Superior temporal gyrus (tissue), 1 donor: Measurements from ENCODE around the gene MTX1.

Source experiments
- DNase-seq: peaks from one replicate; pipeline ENCODE4 v3.0.0-alpha.2; 2016; ENCODE audit errors: extremely low spot score

Gene MTX1

DNA sequence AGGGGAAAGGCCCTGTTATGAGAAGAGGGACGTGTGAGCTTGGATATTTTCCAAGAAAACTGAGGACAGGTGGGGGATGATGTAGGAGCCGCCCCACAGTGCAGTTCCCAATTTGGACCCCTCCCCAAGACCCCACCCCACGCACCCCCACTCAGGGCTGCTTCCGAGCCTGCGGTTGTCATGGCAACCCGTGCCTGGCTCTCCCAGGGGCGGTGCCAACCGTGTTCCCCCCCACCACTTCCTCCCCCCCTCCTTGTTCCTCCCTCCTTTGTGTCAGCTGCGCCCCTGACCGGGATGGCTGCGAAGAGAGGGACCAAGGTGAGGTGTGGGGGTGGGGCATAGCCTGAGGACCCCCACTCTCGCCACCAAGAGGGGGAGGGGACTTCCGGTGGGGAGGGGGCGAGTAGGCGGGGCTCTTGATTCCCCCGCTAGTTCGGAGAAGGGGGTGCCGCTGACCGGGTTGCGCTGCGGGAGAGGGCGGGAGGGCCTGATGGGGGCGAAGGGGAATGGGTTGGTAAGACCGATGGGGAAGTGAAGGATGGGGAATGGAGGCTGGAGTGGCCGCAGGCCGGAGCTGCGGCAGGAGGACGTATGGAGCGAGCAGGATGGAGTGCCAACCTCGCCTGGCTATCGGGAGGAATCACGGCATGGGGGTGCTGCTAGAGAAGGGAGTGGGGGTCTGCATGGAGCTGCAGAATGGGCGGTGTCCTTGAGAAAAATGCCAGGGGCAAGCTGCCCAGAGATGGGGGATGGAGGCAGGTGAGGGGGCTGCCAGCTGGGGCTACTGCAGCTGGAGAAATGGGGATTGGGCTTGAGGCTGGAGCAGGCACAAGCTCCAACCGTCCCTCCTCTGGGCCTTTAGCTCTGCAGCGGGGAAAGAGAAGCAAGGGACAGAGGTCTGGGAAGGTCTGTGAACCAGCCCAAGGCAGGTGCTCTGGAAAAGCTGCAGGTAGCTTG, 33.9 kb upstream of the MTX1 start:
- DNase-seq: no peak

DNA sequence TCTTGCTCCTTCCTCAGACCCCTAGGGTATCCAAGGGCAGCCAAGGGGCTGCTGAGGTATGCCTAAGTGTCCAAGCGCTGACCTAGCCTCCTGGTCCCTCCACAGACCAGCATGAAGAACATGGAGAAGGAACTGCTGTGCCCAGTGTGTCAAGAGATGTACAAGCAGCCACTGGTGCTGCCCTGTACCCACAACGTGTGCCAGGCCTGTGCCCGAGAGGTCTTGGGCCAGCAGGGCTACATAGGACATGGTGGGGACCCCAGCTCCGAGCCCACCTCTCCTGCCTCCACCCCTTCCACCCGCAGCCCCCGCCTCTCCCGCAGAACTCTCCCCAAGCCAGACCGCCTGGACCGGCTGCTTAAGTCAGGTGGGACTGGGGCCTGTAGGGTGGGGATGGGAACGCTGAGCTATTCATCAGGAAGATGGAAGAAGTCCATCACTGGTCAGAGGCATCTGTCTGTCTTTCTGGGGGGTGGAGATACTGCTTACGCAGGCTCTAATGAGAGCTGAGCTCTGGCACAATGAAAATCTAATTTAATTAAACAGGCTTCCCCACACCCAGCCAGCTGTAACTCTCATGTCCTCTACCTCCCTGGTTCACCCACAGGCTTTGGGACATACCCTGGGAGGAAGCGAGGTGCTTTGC, 33.1 kb upstream of the MTX1 start:
- no peak for DNase-seq

GRCh38 chr1:155175927-155176371, 32.5 kb upstream of the MTX1 start:
- no peak for DNase-seq

DNA sequence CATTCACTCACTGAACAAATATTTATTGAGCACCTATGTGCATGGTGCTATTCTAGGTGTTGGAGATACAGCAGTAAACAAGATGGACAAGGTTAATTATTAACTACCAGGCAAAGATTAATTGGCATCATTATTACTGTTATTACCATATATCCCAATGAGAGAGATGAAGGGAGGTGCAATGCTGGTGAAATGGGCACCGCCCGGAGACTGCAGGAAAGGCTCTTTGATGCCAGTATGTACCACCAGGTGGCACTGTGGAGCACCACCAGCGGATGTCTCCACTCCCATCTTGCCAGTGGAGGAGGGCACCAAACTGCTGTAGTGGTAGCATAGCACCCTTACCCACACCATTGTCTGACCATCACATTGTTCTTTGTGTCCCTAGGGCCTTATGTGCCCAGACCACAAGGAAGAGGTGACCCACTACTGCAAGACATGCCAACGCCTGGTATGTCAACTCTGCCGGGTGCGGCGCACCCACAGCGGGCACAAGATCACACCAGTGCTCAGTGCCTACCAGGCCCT, 31.9 kb upstream of the MTX1 start:
- peak; percentile 93 for DNase-seq

GRCh38 chr1:155177192-155177917, 31.1 kb upstream of the MTX1 start:
- DNase-seq: no peak

GRCh38 chr1:155177918-155178281, 30.6 kb upstream of the MTX1 start:
- DNase-seq: no peak

DNA sequence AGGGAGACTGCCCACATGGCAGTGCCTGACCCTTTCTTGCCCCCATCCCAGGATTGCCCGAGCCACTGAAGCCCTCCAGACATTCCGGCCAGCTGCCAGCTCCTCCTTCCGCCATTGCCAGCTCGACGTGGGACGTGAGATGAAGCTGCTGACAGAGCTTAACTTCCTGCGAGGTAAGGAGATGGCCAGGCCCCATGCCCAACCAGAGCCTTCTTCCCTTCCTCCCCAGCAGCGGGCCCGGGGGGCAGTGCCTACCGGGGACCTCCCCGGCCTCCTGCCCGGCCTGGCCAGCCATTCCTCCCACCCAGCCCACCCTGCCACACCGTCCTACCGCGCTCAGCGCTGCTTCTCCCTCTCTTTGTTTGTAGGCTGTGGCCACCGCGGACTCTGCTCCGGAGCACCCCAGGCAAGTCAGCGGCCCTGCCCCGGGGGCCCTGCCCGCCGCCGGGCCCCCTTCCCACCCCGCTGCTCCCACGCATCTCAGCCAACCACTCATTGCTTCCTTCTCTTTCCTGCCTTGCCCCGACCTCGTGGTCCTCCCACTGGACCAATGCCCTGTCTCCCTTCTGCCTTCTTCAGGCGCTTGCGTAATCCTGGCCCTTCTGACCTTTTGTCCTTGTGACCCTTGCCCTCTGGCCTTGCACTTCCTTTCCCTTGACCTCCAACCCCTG, 29.9 kb upstream of the MTX1 start:
- no peak for DNase-seq

GRCh38 chr1:155179112-155180031, 29.1 kb upstream of the MTX1 start:
- DNase-seq: no peak

- no peak for DNase-seq
Observed at GRCh38 chr1:155181371-155182051, 27.0 kb upstream of the MTX1 start.

DNA sequence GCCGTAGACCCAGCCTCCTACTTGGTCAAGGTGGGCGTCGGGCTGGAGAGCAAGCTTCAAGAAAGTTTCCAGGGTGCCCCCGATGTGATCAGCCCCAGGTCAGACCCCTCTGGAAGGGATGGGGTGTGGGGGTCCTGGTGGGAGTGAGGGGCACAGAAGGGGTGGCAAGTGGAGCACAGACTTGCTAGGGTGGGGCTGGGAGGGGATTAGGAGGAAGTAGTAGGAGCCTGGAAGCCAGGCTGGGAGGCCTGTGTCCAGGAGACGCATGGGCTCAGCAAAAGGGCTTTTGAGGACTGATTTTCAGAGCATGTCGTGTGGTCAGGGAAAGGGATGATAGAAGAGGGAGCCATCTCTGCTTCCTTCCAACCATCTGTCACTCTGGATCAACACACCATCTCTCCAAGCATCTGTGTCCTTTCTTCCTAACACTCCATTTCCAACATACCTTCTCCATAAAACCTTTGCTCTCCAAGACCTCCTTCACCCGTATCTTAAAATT, 26.4 kb upstream of the MTX1 start:
- DNase-seq: no peak

DNA sequence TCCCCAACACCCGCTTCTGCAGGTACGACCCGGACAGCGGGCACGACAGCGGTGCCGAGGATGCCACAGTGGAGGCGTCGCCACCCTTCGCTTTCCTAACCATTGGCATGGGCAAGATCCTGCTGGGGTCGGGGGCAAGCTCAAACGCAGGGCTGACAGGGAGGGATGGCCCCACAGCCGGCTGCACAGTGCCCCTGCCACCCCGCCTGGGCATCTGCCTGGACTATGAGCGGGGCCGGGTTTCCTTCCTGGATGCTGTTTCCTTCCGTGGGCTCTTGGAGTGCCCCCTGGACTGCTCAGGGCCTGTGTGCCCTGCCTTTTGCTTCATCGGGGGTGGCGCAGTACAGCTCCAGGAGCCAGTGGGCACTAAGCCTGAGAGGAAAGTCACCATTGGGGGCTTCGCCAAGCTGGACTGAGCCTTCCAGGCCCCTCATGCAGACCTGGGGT, 24.7 kb upstream of the MTX1 start:
- no peak for DNase-seq

DNA sequence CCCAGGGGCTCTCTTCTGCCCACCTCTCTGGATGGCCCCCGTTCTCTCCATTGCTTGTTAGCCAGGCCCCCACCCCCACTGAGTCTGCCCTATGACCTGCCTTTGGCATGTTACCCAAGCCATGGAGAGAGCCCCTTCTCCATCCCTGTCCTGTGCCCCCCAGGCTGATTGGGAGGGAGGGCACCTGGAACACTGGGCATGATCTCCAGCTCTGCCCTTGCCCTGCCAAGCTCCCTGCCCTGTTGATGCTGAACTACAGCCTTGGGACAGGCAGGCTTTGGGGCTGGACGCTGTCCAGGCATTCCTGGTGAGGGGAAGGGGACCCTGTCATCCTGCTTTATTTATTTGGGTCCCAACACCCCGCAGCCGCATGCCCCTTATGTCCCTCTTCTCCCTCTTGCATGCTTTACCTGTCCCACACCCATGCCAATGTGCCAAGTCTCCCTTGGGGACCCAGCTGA, 24.1 kb upstream of the MTX1 start:
- no peak for DNase-seq

DNA sequence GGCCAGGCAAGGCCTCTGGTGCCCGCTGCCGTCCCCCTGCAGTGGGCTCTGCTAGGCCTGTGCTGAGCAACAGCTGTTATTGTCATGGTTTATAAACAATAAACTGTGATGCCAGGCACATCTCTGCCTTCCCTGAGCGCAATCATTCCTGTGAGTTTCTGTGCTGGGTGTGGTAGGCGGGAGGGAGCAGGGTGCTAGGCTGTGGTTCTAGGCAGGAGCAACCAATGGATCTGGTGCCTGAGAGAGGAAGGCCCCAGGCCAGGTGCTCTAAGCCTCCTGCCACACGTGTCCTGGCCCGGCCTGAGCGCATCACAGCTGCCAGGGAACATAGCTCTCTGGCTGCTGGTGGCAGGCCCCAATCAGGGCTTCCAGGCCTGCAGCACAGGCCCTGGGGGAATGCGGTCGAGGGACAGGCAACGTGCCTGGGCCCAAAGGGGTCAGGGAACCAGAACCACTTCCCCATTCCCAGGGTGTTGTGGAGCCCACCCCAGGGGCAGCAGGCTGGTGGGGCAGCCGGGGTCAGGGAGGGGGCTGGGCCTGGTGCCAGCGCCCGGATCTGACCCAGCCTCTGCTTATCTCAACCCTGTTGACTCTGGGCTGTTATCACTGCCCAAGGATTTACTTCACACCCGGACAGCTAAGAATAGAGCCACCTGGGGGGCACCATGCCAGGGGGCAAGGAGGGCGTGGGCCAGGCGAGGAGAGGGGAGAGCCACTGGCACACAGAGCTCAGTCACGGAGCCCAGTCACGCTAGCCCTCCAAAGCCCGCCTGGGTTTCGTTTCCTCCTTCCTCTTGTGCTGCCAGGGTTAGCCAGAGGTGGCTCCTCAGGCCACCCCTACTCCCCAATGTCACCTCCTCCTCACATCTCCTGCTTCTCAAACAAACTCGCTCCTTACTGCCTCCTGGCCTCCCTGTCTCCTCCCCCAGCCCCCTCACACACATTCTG, 23.4 kb upstream of the MTX1 start:
- no peak for DNase-seq

DNA sequence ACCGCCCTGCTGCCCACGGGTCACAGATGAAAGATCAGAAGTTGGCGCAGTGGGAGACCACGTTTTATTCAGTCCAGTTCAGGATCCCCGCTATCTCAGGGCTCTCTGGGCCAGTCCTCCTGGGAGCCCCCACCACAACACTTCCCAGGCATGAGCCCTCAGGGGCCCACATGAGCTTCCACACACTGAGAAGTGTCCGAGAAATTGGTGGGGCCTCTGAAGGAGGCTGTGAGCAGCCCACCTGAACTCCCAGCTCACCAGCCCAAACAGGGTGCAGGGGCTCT, 22.8 kb upstream of the MTX1 start:
- no peak for DNase-seq

- DNase-seq: no peak
Observed at GRCh38 chr1:155186067-155186793, 22.3 kb upstream of the MTX1 start.

DNA sequence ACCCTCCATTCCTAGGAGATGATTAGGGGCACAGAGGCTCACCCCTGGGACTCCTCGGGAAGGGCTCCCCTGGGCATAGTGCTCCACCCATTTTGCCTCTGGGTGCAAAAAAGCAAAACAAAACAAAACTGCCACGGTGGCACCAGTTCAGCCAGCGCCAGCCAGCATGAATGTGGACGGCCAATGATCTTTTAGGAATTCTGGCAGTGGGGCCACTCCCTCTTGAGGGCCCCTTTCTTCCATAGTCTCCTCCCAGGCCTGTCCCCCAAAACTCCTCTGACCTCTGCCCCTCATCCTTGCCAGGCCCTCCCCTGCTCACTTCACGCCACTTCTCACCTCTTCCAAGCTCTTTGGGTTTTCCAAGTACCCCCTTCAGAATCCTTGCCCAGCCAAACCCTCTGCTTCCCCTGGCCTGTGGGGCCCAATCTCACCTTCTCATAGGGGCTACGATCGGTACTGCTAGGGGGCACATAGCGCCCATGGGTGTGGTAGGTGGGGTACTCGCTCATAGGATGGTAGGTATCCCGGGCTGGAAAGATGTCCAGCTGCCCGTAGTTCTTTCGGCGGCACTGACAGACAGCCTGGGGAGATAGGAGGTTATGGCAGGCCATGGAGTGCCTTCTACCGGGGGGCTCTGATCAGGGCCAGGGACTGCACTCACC, 21.6 kb upstream of the MTX1 start:
- no peak for DNase-seq

DNA sequence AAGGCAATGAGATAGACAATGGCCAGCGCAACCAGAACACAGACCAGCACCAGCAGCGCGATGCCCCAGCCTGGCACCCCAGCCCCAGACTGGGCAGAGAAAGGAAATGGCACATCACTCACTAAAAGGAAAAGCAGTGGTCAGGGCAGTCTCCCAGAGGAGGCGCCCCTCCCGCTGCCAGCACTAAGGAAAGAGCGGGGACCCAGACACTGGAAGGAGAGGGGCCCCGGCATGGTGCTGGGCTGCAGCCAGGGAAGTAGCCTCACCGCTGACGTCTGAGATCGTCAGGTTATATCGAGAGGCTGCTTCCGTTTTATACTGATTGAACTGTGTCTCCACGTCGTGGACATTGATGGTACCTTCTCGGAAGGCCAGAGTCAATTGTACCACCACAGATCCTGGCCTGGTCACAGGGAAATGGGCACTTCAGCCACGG, 21.0 kb upstream of the MTX1 start:
- no peak for DNase-seq
